GM12878 (cell line): ENCODE results near the gene SPATA6. TPM values are rescaled to one million over a fixed set of nuclear protein-coding genes. Genes with fewer than 3 reads are reported as not detected.
"Not testable (repeated sequence)": the region's sequence is repeated elsewhere in the genome, so short reads cannot be mapped to it uniquely, and the experiment has no call there.

Source experiments
- ATAC-seq: fragments of 200-7000 bp; cut with Tn5 transposase; 3 replicates; pipeline ENCODE4 v1.9.1; 2020; ENCODE audit warnings: mild to moderate bottlenecking, moderate library complexity
- BruUV-seq: library from RNA; stranded (reverse); fragments of 400-500 nt; replicated peaks from 2 replicates; lab custom pipeline; 2021; lab: Mats Ljungman, UMichigan
- CTCF ChIA-PET: fragments of 300-600 bp; sonication (Branson Sonifier 250); formaldehyde crosslinking; extraction: SDS; loops from one replicate; lab custom pipeline; 2021; ENCODE audit warnings: inconsistent platforms; lab: Yijun Ruan, JAX
- POLR2A ChIA-PET: fragments of 350-600 bp; formaldehyde crosslinking; extraction: SDS; loops from one replicate; lab custom pipeline; 2021; ENCODE audit warnings: inconsistent platforms; lab: Charles Lee
- RAD21 ChIA-PET: fragments of 300-600 bp; sonication (Branson Sonifier 250); formaldehyde crosslinking; loops from one replicate; lab custom pipeline; 2023; ENCODE audit warnings: antibody characterized with exemption; ENCODE audit not compliant: unreplicated experiment; lab: Charles Lee
- SMC1A ChIA-PET: fragments of 300-600 bp; sonication (Branson Sonifier 250); formaldehyde crosslinking; loops from one replicate; lab custom pipeline; 2023; ENCODE audit not compliant: unreplicated experiment, uncharacterized antibody; lab: Charles Lee
- DNase-seq: peaks from one replicate; pipeline ENCODE4 v3.0.0-alpha.2; 2011; ENCODE audit warnings: low read depth, low spot score
- FAIRE-seq: peaks from 3 replicates; lab custom pipeline; 2011; peaks lifted over from hg19 to GRCh38; lab: Jason Lieb, UNC
- H2AFZ ChIP-seq: 2 replicates; pipeline ENCODE4 v1.6.0; 2011; ENCODE audit warnings: low read depth, low read length, control low read depth; ENCODE audit not compliant: control insufficient read depth
- H3K27ac ChIP-seq: 2 replicates; pipeline ENCODE4 v1.5.1; 2011; ENCODE audit warnings: control low read depth; ENCODE audit not compliant: control insufficient read depth, insufficient read depth
- H3K27me3 ChIP-seq, 2 experiments: replicated peaks in 1 of 2; 2 replicates each; pipeline versions ENCODE4 v1.6.0 to v1.6.1; 2011; ENCODE audit warnings: low read length in 1 of 2; ENCODE audit not compliant: control insufficient read depth in 2 of 2, insufficient read depth in 2 of 2
- H3K36me3 ChIP-seq, 2 experiments: 2 replicates each; pipeline ENCODE4 v1.5.1; 2011; ENCODE audit warnings: low read length in 1 of 2; ENCODE audit not compliant: control insufficient read depth in 2 of 2, insufficient read depth in 2 of 2
- H3K4me1 ChIP-seq: 2 replicates; pipeline ENCODE4 v1.6.1; 2011; ENCODE audit warnings: mild to moderate bottlenecking, low read length, moderate library complexity, mixed read lengths; ENCODE audit not compliant: control insufficient read depth, insufficient read depth
- H3K4me2 ChIP-seq: 2 replicates; pipeline ENCODE4 v1.6.0; 2011; ENCODE audit warnings: control low read depth; ENCODE audit not compliant: control insufficient read depth, insufficient read depth
- H3K4me3 ChIP-seq: fragments of 200-600 bp; sonication (generic); 2 replicates; pipeline ENCODE4 v1.5.1; 2016
- H3K79me2 ChIP-seq: 2 replicates; pipeline ENCODE4 v1.6.0; 2011; ENCODE audit warnings: low read length; ENCODE audit not compliant: control insufficient read depth, insufficient read depth
- H3K9ac ChIP-seq: 2 replicates; pipeline ENCODE4 v1.8.0; 2011; ENCODE audit warnings: low read length, control low read depth, mixed read lengths; ENCODE audit not compliant: control insufficient read depth, insufficient read depth
- H3K9me3 ChIP-seq: replicated peaks from 3 replicates; pipeline ENCODE4 v1.5.1; 2011; ENCODE audit warnings: mild to moderate bottlenecking, low read length; ENCODE audit not compliant: control insufficient read depth, insufficient read depth
- H4K20me1 ChIP-seq: 2 replicates; pipeline ENCODE4 v1.6.0; 2011; ENCODE audit not compliant: control insufficient read depth, insufficient read depth
- BCL11A ChIP-seq: IDR thresholded peaks from 2 replicates; pipeline ENCODE4 v1.6.1; 2011; ENCODE audit warnings: low read depth, low read length
- CHD1 ChIP-seq: IDR thresholded peaks from 2 replicates; pipeline ENCODE4 v1.6.1; 2012; ENCODE audit warnings: low read depth, low read length, improper control_type of control experiment
- E2F4 ChIP-seq: IDR thresholded peaks from 2 replicates; pipeline ENCODE4 v1.6.1; 2012; ENCODE audit warnings: low read depth, low read length, improper control_type of control experiment
- GATAD2B ChIP-seq: fragments of 450-650 bp; conservative IDR thresholded peaks from 2 replicates; pipeline ENCODE4 v1.6.1; 2017; ENCODE audit warnings: low read depth, mild to moderate bottlenecking, moderate library complexity
- MTA3 ChIP-seq: IDR thresholded peaks from 2 replicates; pipeline ENCODE4 v1.6.1; 2012; ENCODE audit warnings: low read length, inconsistent platforms, borderline replicate concordance
- POU2F2 ChIP-seq: IDR thresholded peaks from 3 replicates; pipeline ENCODE4 v1.6.1; 2011; ENCODE audit warnings: low read depth, mild to moderate bottlenecking, low read length, borderline replicate concordance
- RUNX3 ChIP-seq: IDR thresholded peaks from 2 replicates; pipeline ENCODE4 v1.6.1; 2012; ENCODE audit warnings: low read length, inconsistent platforms
- SMC3 ChIP-seq: IDR thresholded peaks from 2 replicates; pipeline ENCODE4 v1.6.1; 2011; ENCODE audit warnings: low read length, improper control_type of control experiment, borderline replicate concordance
- TARDBP ChIP-seq: IDR thresholded peaks from 2 replicates; pipeline ENCODE4 v1.6.1; 2016; ENCODE audit warnings: borderline replicate concordance
- ZNF207 ChIP-seq: fragments of 450-650 bp; IDR thresholded peaks from 2 replicates; pipeline ENCODE4 v1.6.1; 2014; ENCODE audit warnings: antibody characterized with exemption, mild to moderate bottlenecking, borderline replicate concordance
- WGBS: methylation state at CpG from one replicate; pipeline ENCODE4 v1.1.6; 2016; ENCODE audit warnings: low lambda C conversion rate; ENCODE audit not compliant: insufficient replicate concordance, insufficient coverage; ENCODE audit errors: missing lambda C conversion rate; 5-methylcytosine and 5-hydroxymethylcytosine counted together
- in situ Hi-C: fragments of 300-500 bp; cut with MboI; formaldehyde crosslinking; loops from 9 replicates; pipeline ENCODE4 v1.14.3; 2018; ENCODE audit warnings: mixed read lengths
- intact Hi-C: fragments of 100-400 bp; cut with micrococcal nuclease; formaldehyde crosslinking; loops from one replicate; pipeline ENCODE4 v1.14.2; 2022; ENCODE audit not compliant: unreplicated experiment
- polyA plus RNA-seq, 11 experiments: library from polyadenylated mRNA; depleted of rRNA in 4 of 11; unstranded in 6 of 11; stranded (reverse) in 5 of 11; fragments of >200 nt; fragmentation: Nextera tagmentation in 4 of 11; fragmentation: Illumina TruSeq in 1 of 11; extraction: Ambion mirVana in 4 of 11; extraction: Trizol in 1 of 11; gene quantifications; 1 replicate in 1 of 11; 2 replicates in 10 of 11; pipeline versions ENCODE4 v1.2.1 to v1.2.3, GENCODE V29; 2011 to 2016; ENCODE audit warnings: inconsistent platforms in 2 of 11, missing spikeins in 2 of 11, low read depth in 1 of 11
- total RNA-seq, 4 experiments: library from RNA; depleted of rRNA in 3 of 4; stranded (reverse); fragments of >200 nt in 3 of 4; fragmentation: Illumina TruSeq in 1 of 4; extraction: Trizol in 1 of 4; gene quantifications; 2 replicates each; pipeline versions ENCODE4 v1.2.1 to v1.2.3, GENCODE V29; 2013 to 2021
- TF ChIP-seq, protein P1 (sequence below): IDR thresholded peaks from 2 replicates; pipeline ENCODE4 v1.6.1; 2011; ENCODE audit warnings: low read depth, mild to moderate bottlenecking, low read length, moderate library complexity, borderline replicate concordance; ENCODE audit errors: extremely low read depth
- TF ChIP-seq, protein P2 (sequence below): fragments of 450-650 bp; IDR thresholded peaks from 2 replicates; pipeline ENCODE4 v1.6.1; 2014; ENCODE audit warnings: mild to moderate bottlenecking

Gene SPATA6
- total and polyA plus RNA-seq, 10 of the 15 experiments (the other 5 are each of a cell fraction or from before 2014, with no cell fraction given), result 0.29 TPM; not detected in 9

DNA sequence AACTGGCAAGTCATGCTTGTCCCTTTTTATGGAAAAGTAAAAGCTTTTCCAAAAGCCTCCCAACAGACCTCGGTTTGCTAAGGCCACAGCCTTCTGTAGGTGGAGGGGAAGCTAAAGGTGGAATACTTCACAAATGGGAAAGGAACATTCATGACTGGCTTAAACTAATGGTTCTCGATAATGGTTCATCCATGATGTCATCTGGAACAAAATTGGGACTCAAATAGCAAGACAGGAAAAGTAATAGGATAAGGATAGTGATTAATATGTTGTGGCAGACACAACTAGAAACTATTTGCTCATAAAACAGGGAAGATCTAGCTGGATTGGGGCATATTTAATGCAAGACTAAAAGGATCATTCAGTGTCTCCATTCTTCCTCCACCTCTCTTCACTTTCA, 16.7 kb upstream of the SPATA6 start (continued):
- TF ChIP-seq CHD1 (no peak), SMC3 (no peak), ZNF207 (no peak)
- TF ChIP-seq, all 136 proteins: peak for 0

GRCh38 chr1:48480504-48480903, 8.5 kb upstream of the SPATA6 start:
- POLR2A ChIA-PET, result no interaction called here
- CTCF ChIA-PET, result interaction anchor here (2.3 kb wide), 1 partner anchor 17 kb away, joined by 8 read pairs; no protein-coding TSS in a partner anchor

GRCh38 chr1:48480023-48480422, 8.0 kb upstream of the SPATA6 start:
- FAIRE-seq, POLR2A ChIA-PET: not testable (repeated sequence)

More at GRCh38 chr1:48480504-48480903, 8.5 kb upstream of the SPATA6 start:
- no TSS peak for BruUV-seq
- Histone ChIP-seq H3K4me2 (no peak overlapping the region), H4K20me1 (no peaks in the 10 kb centered on the region), H3K4me3 (no peak overlapping the region), H2AFZ (no peak overlapping the region), H3K27ac (no peak overlapping the region), H3K9ac (no peak overlapping the region), H3K4me1 (no peaks in the 10 kb centered on the region), H3K79me2 (no peaks in the 10 kb centered on the region), H3K9me3 (no peaks in the 10 kb centered on the region), H3K36me3 (no peaks in the 10 kb centered on the region), H3K27me3 (no peaks in the 10 kb centered on the region)
- in situ Hi-C loops, result no loop called here
- no peak for DNase-seq
- ChIA-PET RAD21 (no interaction called here), SMC1A (no interaction called here)
- FAIRE-seq, result no peak
- intact Hi-C loops, result no loop called here
- no peak for ATAC-seq
- TF ChIP-seq POU2F2 (no peak), E2F4 (no peak), MTA3 (no peak), GATAD2B (no peak), BCL11A (no peak), RUNX3 (no peak), TARDBP (no peak)
- TF ChIP-seq, protein P1, sequence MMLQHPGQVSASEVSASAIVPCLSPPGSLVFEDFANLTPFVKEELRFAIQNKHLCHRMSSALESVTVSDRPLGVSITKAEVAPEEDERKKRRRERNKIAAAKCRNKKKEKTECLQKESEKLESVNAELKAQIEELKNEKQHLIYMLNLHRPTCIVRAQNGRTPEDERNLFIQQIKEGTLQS, result no peak
- TF ChIP-seq, protein P2, sequence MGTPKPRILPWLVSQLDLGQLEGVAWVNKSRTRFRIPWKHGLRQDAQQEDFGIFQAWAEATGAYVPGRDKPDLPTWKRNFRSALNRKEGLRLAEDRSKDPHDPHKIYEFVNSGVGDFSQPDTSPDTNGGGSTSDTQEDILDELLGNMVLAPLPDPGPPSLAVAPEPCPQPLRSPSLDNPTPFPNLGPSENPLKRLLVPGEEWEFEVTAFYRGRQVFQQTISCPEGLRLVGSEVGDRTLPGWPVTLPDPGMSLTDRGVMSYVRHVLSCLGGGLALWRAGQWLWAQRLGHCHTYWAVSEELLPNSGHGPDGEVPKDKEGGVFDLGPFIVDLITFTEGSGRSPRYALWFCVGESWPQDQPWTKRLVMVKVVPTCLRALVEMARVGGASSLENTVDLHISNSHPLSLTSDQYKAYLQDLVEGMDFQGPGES, result no peak

More at GRCh38 chr1:48480023-48480422, 8.0 kb upstream of the SPATA6 start:
- H3K4me1 ChIP-seq, in situ Hi-C loops, H3K9me3 ChIP-seq, DNase-seq, H3K27ac ChIP-seq, H3K36me3 ChIP-seq, H3K4me2 ChIP-seq, CTCF ChIA-PET, SMC1A ChIA-PET, H3K9ac ChIP-seq, intact Hi-C loops, H3K27me3 ChIP-seq, H3K79me2 ChIP-seq, ATAC-seq, RAD21 ChIA-PET, H3K4me3 ChIP-seq, BruUV-seq, H2AFZ ChIP-seq, H4K20me1 ChIP-seq: not testable (repeated sequence)
- WGBS, result 0% methylated on average over 1 of the region's 4 CpGs
